MM.1S (cell line): ENCODE data around the gene DYNLT1.

ENCODE experiments used
- EZH2 ChIP-seq: fragments of 300-600 bp; sonication (generic); optimal IDR thresholded peaks from 2 replicates; pipeline ENCODE3; 2017; ENCODE audit warnings: low read depth, mild to moderate bottlenecking, antibody characterized with exemption, low read length, mixed read lengths
- EZH2phosphoT487 ChIP-seq: fragments of 300-600 bp; sonication (generic); IDR thresholded peaks from 2 replicates; pipeline ENCODE4 v1.6.1; 2018; ENCODE audit warnings: antibody characterized with exemption, low read length
- TF ChIP-seq, protein P1 (sequence below): fragments of 300-600 bp; sonication (generic); IDR thresholded peaks from 2 replicates; pipeline ENCODE4 v1.5.1; 2016; ENCODE audit warnings: antibody characterized with exemption, low read length, mixed read lengths

DNA sequence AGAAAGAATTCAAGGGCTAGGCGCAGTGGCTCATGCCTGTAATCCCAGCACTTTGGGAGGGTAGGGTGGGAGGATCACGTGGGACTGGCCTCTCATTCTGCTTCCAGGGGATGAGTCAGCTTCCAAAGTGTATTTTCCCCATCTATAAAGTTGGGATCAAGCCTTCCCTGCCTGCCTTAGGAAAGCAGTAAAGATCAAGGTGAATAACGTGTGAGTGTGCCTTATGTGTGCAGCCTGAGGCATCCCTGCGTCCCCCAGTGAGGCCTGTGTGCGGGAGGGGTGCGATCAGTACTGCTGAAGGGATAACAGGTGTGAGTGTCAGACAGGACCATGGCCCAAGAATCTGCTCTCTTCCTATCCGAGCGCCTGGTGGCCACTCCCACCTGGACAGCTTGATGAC is 57.9 kb downstream of the DYNLT1 start:
- TF ChIP-seq, protein P1, sequence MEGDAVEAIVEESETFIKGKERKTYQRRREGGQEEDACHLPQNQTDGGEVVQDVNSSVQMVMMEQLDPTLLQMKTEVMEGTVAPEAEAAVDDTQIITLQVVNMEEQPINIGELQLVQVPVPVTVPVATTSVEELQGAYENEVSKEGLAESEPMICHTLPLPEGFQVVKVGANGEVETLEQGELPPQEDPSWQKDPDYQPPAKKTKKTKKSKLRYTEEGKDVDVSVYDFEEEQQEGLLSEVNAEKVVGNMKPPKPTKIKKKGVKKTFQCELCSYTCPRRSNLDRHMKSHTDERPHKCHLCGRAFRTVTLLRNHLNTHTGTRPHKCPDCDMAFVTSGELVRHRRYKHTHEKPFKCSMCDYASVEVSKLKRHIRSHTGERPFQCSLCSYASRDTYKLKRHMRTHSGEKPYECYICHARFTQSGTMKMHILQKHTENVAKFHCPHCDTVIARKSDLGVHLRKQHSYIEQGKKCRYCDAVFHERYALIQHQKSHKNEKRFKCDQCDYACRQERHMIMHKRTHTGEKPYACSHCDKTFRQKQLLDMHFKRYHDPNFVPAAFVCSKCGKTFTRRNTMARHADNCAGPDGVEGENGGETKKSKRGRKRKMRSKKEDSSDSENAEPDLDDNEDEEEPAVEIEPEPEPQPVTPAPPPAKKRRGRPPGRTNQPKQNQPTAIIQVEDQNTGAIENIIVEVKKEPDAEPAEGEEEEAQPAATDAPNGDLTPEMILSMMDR: no peak
- TF ChIP-seq EZH2: no peak
- no peak for TF ChIP-seq EZH2phosphoT487
